CD4-positive, CD25-positive, alpha-beta regulatory T cell (primary cell): Measurements from ENCODE around the gene CNTN5. TPM values are rescaled to one million over a fixed set of nuclear protein-coding genes. Genes with fewer than 3 reads are reported as not detected.

ENCODE experiments used
- ATAC-seq, 2 donors: fragments of 150-1000 bp; cut with Tn5 transposase; one replicate each; pipeline ENCODE4 v1.10.0; 2021; ENCODE audit warnings: low read depth in 2 of 2, moderate number of reproducible peaks in 2 of 2, moderate library complexity in 1 of 2
- DNase-seq, 3 donors: peaks; one replicate each; pipeline versions ENCODE4 v3.0.0 to v3.0.0-alpha.2; 2012 to 2022; ENCODE audit warnings: mixed read lengths in 1 of 3
- H3K27ac ChIP-seq: one replicate; pipeline ENCODE4 v1.7.0; 2013; ENCODE audit warnings: mild to moderate bottlenecking, low read length; ENCODE audit not compliant: insufficient read depth, poor library complexity, severe bottlenecking
- H3K27me3 ChIP-seq: one replicate; pipeline ENCODE4 v1.7.0; 2013; ENCODE audit warnings: low read length; ENCODE audit not compliant: control insufficient read depth, insufficient read depth
- H3K36me3 ChIP-seq: one replicate; pipeline ENCODE4 v1.7.0; 2013; ENCODE audit warnings: mild to moderate bottlenecking, low read length, moderate library complexity; ENCODE audit not compliant: control insufficient read depth, insufficient read depth
- H3K4me1 ChIP-seq: 2 replicates; pipeline ENCODE4 v1.7.0; 2013; ENCODE audit warnings: mild to moderate bottlenecking, low read length; ENCODE audit not compliant: insufficient read depth, control insufficient read depth, poor library complexity, severe bottlenecking
- H3K4me3 ChIP-seq: one replicate; pipeline ENCODE4 v1.7.0; 2013; ENCODE audit warnings: low read depth, mild to moderate bottlenecking, low read length, moderate library complexity
- H3K9me3 ChIP-seq, 2 experiments: 1 replicate in 1 of 2; 2 replicates in 1 of 2; pipeline ENCODE4 v1.7.0; 2013; ENCODE audit warnings: low read length in 2 of 2, mild to moderate bottlenecking in 1 of 2, moderate library complexity in 1 of 2; ENCODE audit not compliant: control insufficient read depth in 2 of 2
- H3K27ac Mint-ChIP-seq, 3 donors: one replicate each; pipeline ENCODE4 v1.8.0; 2020 to 2022; ENCODE audit warnings: mild to moderate bottlenecking in 3 of 3, mixed read lengths in 3 of 3, moderate library complexity in 2 of 3
- H3K27me3 Mint-ChIP-seq: one replicate; pipeline ENCODE4 v1.8.0; 2022; ENCODE audit warnings: mild to moderate bottlenecking, mixed read lengths
- H3K36me3 Mint-ChIP-seq: one replicate; pipeline ENCODE4 v1.8.0; 2020; ENCODE audit warnings: mixed read lengths
- H3K4me1 Mint-ChIP-seq, 4 donors: one replicate each; pipeline ENCODE4 v1.8.0; 2020 to 2022; ENCODE audit warnings: mixed read lengths in 4 of 4, mild to moderate bottlenecking in 1 of 4
- H3K4me3 Mint-ChIP-seq, 4 donors: one replicate each; pipeline ENCODE4 v1.8.0; 2020 to 2022; ENCODE audit warnings: mild to moderate bottlenecking in 4 of 4, mixed read lengths in 4 of 4, moderate library complexity in 3 of 4
- H3K9me3 Mint-ChIP-seq, 7 donors: one replicate each; pipeline ENCODE4 v1.8.0; 2020 to 2022; ENCODE audit warnings: mixed read lengths in 7 of 7, mild to moderate bottlenecking in 3 of 7, moderate library complexity in 2 of 7
- polyA plus RNA-seq, 4 donors: library from polyadenylated mRNA; unstranded; fragments of 300-500 nt; fragmentation: Illumina TruSeq; gene quantifications; one replicate each; pipeline ENCODE4 v1.2.3, GENCODE V29; 2021
- total RNA-seq: library from RNA; stranded (reverse); gene quantifications from one replicate; pipeline ENCODE4 v1.2.3, GENCODE V29; 2022

CNTN5 gene
- total and polyA plus RNA-seq, 5 donors from 2014 or later = not detected

GRCh38 chr11:100308202-100308601 lies 1287.5 kb downstream of the CNTN5 start:
- Histone ChIP-seq H3K4me3 (no peak overlapping the region), H3K4me1 (no peaks in the 10 kb centered on the region), H3K27me3 (no peaks in the 10 kb centered on the region), H3K27ac (no peak overlapping the region), H3K9me3 (peaks cover 3 to 5% of the 10 kb centered on the region in 2 experiments), H3K36me3 (no peaks in the 10 kb centered on the region)
- no peaks in the 10 kb centered on the region for H3K4me1 Mint-ChIP-seq
- peaks cover 2 to 22% (median 13%) of the 10 kb centered on the region in 7 donors for H3K9me3 Mint-ChIP-seq
- H3K27me3 Mint-ChIP-seq = no peaks in the 10 kb centered on the region
- H3K4me3 Mint-ChIP-seq = no peak overlapping the region
- H3K36me3 Mint-ChIP-seq = no peaks in the 10 kb centered on the region
- DNase-seq (no peak), ATAC-seq (no peak)
- no peak overlapping the region for H3K27ac Mint-ChIP-seq

DNA sequence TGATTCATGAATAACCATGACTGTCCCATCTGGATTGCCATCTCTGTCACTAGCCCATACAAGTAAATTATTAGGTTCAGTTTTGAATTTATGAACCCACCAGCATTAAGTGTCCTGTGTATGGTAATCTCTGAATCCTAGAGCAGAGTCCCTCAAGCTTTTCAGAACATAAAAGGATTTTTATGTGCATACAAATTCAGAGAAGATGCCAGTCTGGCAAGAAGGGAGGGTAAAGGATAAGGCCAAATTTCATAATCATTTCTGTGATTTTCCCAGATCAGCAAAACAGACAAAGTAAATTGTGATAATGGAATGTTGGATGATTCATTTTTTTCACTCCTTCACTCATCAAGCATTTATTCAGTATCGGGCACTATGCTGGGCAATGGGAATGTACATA lies 1295.2 kb downstream of the CNTN5 start:
- no peaks in the 10 kb centered on the region for H3K36me3 ChIP-seq
- H3K27ac ChIP-seq = no peak overlapping the region
- no peaks in the 10 kb centered on the region for H3K9me3 ChIP-seq
- H3K27me3 ChIP-seq = no peaks in the 10 kb centered on the region
- Mint-ChIP-seq H3K27ac (no peak overlapping the region), H3K27me3 (no peaks in the 10 kb centered on the region), H3K9me3 (peaks cover 3 to 32% (median 19%) of the 10 kb centered on the region in 7 donors), H3K36me3 (no peaks in the 10 kb centered on the region), H3K4me1 (no peaks in the 10 kb centered on the region), H3K4me3 (no peak overlapping the region)
- no peak overlapping the region for H3K4me3 ChIP-seq
- no peak for DNase-seq
- no peak for ATAC-seq
- H3K4me1 ChIP-seq = no peaks in the 10 kb centered on the region

- Mint-ChIP-seq H3K9me3 (peaks cover 3 to 32% (median 16%) of the 10 kb centered on the region in 7 donors), H3K4me1 (no peaks in the 10 kb centered on the region)
Measured at GRCh38 chr11:100316952-100317351, 1296.2 kb downstream of the CNTN5 start.

DNA sequence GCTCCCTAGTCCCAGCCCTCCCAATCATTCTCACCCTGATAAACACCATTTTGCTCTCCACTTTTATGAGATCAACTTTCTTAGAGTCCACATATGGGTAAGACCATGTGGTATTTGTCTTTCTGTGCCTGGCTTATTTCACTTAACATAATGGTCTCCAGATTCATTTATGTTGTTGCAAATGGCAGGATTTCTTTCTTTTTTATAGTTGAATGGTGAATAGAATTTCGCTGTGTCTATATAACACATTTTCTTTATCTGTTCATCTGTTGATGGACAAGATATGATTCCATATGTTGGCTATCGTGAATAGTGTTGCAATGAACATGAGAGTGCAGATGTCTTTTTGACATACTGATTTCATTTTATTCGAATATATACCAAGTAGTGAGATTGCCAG lies 1298.9 kb downstream of the CNTN5 start:
- H3K36me3 ChIP-seq = no peaks in the 10 kb centered on the region
- H3K27ac ChIP-seq = no peak overlapping the region
- Mint-ChIP-seq H3K9me3 (peaks cover 4 to 35% (median 10%) of the 10 kb centered on the region in 7 donors), H3K36me3 (no peaks in the 10 kb centered on the region), H3K27ac (no peak overlapping the region), H3K4me1 (no peaks in the 10 kb centered on the region), H3K27me3 (no peaks in the 10 kb centered on the region), H3K4me3 (no peak overlapping the region)
- H3K27me3 ChIP-seq = no peaks in the 10 kb centered on the region
- H3K9me3 ChIP-seq = no peaks in the 10 kb centered on the region
- no peaks in the 10 kb centered on the region for H3K4me1 ChIP-seq
- no peak for ATAC-seq
- no peak for DNase-seq
- no peak overlapping the region for H3K4me3 ChIP-seq

More at GRCh38 chr11:100316952-100317351, 1296.2 kb downstream of the CNTN5 start:
- Mint-ChIP-seq H3K27me3 (no peaks in the 10 kb centered on the region), H3K36me3 (no peaks in the 10 kb centered on the region), H3K27ac (no peak overlapping the region), H3K4me3 (no peak overlapping the region)
- DNase-seq = no peak
- H3K27ac ChIP-seq = no peak overlapping the region
- no peaks in the 10 kb centered on the region for H3K27me3 ChIP-seq
- no peak overlapping the region for H3K4me3 ChIP-seq
- no peaks in the 10 kb centered on the region for H3K9me3 ChIP-seq
- H3K4me1 ChIP-seq = no peaks in the 10 kb centered on the region
- no peaks in the 10 kb centered on the region for H3K36me3 ChIP-seq
- ATAC-seq = no peak

- no peak overlapping the region for H3K27ac ChIP-seq
- no peaks in the 10 kb centered on the region for H3K27me3 ChIP-seq
- Mint-ChIP-seq H3K27me3 (no peaks in the 10 kb centered on the region), H3K4me3 (no peak overlapping the region), H3K27ac (no peak overlapping the region), H3K4me1 (no peaks in the 10 kb centered on the region), H3K36me3 (no peaks in the 10 kb centered on the region), H3K9me3 (peaks cover 0 to 47% (median 10%) of the 10 kb centered on the region in 7 donors)
- no peaks in the 10 kb centered on the region for H3K4me1 ChIP-seq
- no peak overlapping the region for H3K4me3 ChIP-seq
- H3K36me3 ChIP-seq = no peaks in the 10 kb centered on the region
- DNase-seq (no peak), ATAC-seq (no peak)
- H3K9me3 ChIP-seq = peaks cover 3 to 18% of the 10 kb centered on the region in 2 experiments
Measured at GRCh38 chr11:100328626-100329340, 1308.0 kb downstream of the CNTN5 start.

GRCh38 chr11:100329352-100329751 lies 1308.6 kb downstream of the CNTN5 start:
- Mint-ChIP-seq H3K27me3 (no peaks in the 10 kb centered on the region), H3K9me3 (peaks cover 0 to 49% (median 8%) of the 10 kb centered on the region in 7 donors), H3K4me1 (no peaks in the 10 kb centered on the region), H3K4me3 (no peak overlapping the region), H3K36me3 (no peaks in the 10 kb centered on the region), H3K27ac (no peak overlapping the region)
- Histone ChIP-seq H3K27me3 (no peaks in the 10 kb centered on the region), H3K27ac (no peak overlapping the region), H3K36me3 (no peaks in the 10 kb centered on the region), H3K9me3 (peaks cover 3 to 18% of the 10 kb centered on the region in 2 experiments), H3K4me1 (no peaks in the 10 kb centered on the region), H3K4me3 (no peak overlapping the region)
- ATAC-seq = no peak
- no peak for DNase-seq

DNA sequence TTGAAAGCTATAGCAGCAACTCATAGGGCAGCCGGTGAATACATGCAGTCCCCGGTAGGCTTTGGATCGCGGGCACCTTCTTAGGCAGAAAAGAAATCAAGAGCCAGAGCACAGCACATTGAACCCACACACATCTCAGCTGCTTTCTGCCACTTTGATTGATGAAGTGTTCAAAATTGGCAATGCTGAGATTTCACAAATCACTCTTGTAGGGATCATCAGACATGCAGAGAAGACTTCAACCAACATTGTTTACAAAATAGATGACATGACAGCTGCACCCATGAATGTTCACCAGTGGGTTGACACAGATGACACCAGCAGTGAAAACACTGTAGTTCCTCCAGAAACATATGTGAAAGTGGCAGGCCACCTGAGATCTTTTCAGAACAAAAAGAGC lies 1316.1 kb downstream of the CNTN5 start:
- H3K4me3 ChIP-seq = no peak overlapping the region
- Mint-ChIP-seq H3K27ac (no peak overlapping the region), H3K4me1 (no peaks in the 10 kb centered on the region), H3K9me3 (peaks cover 0 to 44% (median 8%) of the 10 kb centered on the region in 7 donors), H3K27me3 (no peaks in the 10 kb centered on the region), H3K36me3 (no peaks in the 10 kb centered on the region), H3K4me3 (no peak overlapping the region)
- no peaks in the 10 kb centered on the region for H3K4me1 ChIP-seq
- H3K27ac ChIP-seq = no peak overlapping the region
- DNase-seq (no peak), ATAC-seq (no peak)
- peaks cover 0 to 7% of the 10 kb centered on the region in 2 experiments for H3K9me3 ChIP-seq
- H3K36me3 ChIP-seq = no peaks in the 10 kb centered on the region
- H3K27me3 ChIP-seq = no peaks in the 10 kb centered on the region
